CD4-positive, alpha-beta T cell treated with Interleukin-21 for 1 hour (primary cell): ENCODE results near the gene NR4A2.

Source experiments
- DNase-seq: peaks from one replicate; pipeline ENCODE4 v3.0.0-alpha.2; 2020

Gene NR4A2

DNA sequence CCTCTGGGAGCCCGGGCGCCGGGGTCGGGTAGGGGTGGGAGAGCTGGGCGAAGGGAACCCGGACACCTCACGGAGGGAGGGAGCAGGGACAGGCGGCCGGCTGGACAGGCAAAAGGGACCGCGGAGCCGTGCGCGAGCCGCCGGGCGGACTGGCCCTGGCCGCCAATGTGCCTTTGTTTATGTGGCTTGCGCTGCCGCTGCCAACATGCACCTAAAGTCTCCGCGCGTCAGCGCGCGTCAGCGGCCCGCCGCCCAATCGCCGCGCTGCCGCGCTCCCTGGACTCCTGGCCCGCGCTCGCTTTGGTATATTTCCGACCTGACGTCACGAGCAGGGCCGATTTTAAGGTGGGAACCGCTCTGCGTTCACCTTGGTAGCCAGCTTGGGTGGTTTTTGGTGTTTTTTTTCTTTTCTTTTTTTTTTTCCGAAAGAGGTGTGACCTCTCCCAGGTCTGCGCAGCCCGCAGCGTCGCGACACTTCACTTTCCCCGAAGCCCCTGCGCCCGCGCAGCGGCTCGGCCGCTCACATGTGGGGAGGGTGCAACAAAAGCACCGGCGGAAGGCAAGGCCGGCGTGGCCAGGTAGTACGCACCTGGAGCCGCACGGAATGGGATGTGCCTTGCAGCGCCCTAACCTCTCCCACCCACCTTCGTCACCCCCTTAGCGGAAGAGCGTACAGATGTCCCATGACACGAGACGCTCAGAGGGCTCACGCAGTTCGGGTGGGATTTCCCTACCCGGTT lies at the start of gene NR4A2:
NR4A2 (minus strand) TSS at position 188 of the 740 bp plus-strand sequence. CDS start 2,535 bp downstream, outside the sequence.
- DNase-seq: peak; percentile 96

DNA sequence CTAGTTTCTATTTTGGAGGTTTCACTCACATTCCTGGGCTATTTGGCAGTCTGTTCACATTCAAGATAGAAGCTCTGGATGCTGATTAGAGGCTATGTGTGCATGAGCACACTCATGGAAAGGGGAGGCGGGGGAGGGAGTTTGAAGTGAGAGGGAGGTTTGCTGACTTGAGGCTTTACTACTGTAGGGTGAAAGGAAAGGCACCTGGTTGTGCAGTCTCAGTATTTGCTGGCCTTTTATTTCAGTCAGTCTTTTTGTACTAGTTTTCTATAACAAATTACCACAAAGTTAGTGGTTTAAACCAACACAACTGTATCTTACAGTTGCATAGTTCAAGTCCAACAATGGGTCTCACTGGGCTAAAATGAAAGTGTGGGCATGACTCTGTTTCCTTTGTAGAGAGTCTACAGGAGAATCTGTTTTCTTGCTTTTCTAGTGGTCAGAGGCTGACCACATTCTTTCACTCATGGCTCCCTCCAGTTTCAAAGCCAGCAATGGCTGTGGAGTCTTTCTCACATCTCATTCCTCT lies 47.7 kb upstream of the NR4A2 start:
- DNase-seq: no peak

DNA sequence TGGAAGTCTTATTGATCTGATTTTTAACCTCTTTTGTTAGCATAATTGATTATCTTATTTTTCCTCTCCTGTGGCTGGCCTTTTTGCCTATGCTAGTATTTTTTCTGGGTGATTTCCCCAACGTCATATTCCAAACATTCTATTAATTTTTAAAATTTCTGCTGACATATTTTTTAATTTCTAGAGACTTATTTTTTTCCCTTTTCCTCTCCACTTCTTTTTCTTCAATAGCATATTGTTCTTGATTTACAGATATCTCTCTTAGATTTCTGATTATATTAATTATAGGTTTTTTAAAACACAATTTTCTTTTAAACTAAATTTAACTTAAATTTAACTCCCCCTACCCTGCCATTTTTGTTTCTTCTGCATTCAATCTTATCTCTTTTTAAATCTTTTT lies 47.2 kb upstream of the NR4A2 start:
- no peak for DNase-seq

DNA sequence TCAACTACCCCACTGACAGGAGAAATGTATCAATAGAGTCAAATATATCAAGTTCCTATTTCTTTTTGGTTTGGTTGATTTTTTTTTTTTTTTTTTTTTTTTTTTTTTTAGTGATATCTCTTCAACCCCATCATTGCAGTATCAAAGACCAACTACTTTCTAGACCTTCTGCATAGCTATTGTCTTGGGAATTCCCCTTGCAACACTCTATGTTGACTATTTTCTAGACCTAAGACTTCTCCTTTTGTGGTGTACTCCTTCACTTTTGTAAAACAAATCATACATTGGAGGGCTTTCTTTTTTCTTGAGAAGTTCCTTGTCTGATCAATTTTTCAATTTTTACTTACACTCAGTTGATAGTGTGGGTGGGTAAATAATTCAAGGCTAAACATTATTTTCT lies 46.5 kb upstream of the NR4A2 start:
- DNase-seq: no peak

DNA sequence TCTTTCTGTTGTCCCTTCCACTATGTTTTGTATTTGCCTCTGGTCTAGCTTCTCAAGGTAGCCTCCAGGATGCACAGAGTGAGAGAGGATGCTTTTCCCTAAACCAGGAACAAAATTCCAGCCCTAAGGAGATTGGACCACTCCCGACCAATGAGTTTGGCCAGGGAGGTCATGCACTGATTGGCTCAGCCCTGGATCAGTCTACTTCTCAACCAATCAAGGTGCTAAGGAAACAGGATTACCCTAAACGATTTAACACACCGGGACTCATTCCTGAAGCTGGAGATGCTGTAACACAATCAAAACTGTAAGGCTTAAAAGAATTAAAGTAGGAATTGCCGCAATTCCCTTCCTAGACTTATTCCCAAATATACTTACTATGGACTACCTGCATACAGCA lies 34.2 kb upstream of the NR4A2 start:
- DNase-seq: no peak

DNA sequence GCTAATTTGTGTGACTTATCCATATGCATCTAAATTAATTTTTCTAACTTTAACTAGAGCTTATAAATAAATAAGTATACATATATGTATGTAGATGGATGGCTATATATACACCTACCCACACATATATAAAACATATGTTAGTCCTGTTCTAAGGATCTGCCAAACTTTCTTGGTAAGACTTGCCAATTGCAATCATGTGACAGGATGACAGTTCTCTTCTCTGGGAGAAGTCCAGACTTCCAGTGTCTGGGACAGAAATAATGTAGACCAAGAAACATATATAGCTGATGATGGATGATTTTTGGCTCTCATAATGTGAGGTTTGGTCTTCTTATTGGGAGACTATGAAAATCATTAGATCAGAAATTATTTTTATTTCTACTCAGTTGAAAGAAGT lies 30.6 kb upstream of the NR4A2 start:
- no peak for DNase-seq

DNA sequence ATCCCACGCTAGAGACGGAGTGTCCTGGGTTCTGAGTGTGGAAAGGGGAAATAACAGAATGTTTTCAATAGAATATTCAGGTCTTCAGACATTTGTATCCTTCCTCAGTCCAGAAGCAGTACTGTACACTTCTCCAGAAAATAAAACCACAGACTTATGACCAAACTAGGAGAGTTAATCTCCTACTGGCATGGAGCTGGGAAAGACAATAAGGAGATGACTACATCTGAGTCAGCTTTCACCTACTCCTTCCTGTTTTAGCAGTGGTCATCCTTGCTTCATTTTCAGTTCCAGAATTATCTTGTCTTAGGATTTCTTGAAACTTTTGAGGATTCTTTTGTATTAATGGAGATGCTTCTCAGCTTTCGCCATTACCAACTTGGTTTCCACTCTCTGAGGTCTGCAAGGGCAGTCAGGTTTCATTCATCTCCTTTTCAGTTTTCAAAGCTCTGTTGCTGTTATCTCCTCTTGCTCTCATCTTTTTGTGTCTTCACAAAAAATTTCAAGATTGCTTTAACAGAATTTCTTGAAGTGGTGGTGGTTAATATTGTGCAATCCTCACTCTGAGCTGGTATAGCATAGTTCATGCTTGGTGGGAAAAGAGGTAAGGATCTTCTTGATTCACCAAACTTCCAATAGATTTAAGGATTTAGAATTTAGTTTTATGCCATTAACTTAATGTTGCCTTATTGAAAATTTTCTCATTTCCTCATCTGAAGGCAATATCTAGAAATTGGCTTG lies 23.7 kb upstream of the NR4A2 start:
- DNase-seq: no peak

DNA sequence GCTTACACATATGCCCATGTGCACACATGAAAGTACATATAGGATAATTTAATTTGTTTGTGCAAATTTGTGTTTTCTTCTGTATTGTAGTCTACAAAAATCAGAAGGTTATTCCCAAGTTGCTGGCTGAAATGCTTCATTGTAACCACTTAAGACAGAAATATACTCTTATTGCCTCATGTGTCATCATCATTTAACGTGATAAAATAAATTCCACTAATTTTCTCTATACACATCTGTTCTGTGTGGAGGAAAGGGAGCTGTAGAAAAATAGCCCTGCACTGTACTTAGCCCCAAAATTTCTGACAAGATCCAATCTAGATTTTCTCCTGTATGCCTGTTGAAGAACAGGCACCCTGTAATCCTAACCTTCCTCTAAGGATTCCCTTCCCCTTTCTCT lies 20.4 kb upstream of the NR4A2 start:
- DNase-seq: no peak

DNA sequence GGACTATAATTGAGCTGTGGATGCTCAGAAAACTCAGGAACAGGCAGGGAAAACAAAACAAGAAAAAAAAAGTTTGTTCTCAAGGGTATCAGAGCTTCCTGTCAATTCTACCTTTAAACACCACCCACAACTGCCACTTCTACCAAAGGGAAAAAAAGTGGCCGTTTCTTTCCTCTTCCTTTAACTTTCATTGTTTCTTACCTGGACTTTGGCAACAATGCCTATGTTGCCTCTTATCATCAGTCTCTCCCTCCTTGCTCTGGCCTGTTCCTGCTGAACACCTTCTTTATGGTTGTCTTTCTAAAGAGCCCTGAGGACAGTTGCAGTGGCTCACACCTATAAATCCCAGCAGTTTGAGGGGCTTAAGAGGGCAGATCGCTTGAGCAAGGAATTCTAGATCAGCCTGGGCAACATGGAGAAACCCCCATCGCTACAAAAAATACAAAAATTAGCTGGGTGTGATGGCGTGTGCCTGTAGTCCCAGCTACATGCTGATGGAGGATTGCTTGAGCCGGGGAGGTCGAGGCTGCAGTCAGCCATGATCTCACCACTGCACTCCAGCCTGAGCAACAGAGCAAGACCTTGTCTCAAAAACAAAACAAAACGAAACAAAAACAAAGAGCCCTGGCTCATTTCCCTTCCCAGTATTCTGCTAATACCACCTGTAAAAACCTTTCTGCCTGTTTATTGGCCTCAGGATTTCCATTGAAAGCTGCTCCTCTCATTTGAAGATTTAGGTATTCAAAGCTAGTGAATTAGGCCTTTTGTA lies 18.0 kb upstream of the NR4A2 start:
- no peak for DNase-seq

DNA sequence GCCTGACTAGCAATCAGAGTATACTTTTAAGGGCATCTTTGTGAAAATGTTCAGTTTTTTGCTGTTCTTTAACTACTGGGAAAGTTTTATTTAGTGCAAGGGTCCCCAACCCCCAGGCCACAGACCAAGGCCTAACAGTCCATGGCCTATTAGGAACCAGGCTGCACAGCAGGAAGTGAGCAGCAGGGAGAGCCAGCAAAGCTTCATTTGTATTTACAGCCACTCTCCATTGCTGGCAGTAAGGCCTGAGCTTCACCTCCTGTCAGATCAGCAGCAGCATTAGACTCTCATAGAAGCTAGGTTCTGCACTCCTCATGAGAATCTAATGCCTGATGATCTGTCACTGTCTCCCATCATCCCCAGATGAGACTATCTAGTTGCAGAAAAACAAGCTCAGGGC lies 17.1 kb upstream of the NR4A2 start:
- no peak for DNase-seq

DNA sequence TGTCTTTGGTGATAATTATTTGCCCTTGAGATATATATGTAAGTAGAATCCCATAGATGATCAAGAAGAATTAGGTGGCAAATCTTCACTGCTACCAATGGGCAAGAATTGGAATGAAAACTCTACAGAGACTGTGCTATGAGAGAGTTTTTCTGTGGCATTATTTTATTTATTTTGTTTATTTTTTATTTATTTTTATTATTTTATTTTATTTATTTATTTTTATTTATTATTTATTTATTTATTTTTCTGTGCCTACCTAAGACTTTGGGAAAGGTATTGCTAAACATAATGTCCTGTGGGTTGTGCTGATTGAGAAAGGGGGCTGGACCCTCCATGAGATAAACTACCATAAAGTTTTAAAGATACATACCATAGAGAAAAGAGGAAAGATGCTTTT lies 16.6 kb upstream of the NR4A2 start:
- no peak for DNase-seq

DNA sequence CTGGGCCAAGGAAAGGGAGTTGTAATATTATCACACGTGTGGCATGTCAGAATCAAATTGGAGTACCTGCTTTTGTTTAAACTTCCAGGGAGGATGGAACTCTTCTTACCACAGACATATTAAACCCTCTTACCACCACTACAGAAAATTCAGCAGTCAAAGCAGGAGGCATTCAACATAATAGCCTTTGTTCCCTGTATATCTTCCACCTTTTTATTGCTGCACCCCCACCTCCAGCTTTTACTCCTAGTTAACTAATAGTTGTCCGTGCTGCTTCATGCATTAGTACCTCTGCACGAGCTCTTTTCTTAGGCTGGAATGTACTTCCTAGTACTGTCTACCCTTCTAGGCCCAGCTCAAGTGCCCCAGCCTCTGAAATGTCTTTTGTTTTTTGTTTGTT lies 14.9 kb upstream of the NR4A2 start:
- DNase-seq: no peak

DNA sequence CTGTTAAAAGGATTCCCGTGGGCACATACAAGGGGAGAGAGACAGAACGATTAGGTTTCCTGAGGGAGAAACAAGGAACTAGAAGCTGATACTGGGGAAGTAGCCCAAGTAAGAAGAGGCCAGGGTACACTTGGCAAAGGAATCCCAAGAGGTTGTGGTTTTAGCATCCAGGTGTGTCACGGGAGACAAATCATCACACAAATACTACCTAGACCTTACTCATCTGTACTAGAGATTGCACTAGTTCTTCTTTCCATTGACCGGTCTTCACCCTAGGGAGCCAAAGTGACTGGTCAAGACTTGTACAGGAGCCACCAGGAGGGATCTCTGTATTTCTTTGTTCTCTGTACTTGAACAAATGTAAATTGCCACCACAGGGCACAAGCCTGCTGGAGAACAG lies 14.2 kb upstream of the NR4A2 start:
- DNase-seq: no peak

DNA sequence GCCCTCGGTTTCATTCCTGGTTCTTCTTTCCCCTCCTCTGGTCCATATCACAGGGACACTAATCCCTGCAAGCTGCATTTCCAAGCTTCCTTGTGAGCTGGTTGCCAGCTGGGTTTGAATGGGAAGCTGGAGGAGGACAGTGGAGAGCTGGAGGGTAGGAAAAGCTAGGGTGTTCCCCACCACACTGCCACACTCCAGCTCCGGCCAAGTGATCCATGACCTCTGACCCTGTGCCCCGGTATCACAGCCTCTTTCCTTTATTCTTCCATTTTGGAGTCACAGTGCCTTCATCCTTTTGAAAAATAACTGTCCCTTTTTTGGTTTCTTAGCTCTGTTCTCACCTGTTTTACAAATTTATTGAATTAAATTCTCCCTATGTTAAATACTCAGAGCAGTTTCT lies 13.1 kb upstream of the NR4A2 start:
- no peak for DNase-seq

DNA sequence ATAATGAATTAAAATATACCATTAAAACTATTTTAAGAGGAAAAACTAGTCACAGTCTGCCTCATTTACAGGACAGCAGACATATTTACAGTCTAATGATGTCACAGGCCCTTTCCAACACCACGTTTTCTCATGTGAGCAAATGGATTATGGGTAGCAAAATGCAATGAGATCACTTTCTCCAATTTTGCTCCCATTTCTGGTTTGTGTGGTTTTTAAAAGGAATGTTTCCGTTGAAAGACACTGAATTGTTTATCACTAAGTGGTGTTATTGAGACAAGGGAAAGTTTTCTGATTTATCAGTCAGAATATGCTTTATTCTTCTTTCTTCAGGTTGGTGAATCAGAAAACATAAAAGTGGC lies 11.4 kb upstream of the NR4A2 start:
- no peak for DNase-seq

DNA sequence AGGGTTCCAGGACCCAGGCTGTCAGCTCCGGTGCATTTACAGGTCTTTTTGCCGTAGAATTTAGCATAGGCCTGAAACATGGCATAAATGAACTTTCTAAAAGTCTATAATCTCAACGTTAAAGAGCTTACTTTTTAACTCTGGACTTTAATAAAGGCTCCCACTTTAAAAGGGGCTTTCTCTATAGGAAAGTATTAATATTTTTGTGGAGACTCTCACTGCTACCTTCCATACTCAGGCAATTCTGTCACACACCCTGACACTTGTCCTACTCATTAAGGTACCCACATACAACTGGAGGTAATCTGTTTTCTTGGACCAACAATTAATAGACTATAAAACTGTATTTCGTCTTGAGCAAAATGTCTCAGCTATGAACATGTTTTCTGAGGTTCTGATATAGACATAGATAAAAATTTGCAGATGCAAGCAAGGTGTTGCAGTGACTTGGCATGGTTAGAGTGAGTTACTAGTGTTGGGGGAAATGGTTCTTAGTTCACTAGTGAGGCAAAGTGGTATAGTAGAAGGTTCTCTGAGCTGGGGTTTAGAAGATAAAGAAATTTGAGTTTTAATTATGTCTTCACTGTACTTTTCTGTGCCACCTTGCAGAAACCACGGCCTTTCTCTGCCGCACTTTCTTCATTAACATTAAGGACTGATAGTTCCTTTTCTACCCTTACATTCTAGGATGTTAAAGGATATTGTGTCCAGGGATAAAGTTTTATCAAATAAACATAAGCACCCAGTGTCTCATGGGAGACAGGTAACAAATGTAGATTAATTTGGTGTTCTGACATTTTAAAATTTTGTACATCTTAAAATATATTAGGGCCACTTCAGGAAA lies 10.8 kb upstream of the NR4A2 start:
- no peak for DNase-seq

DNA sequence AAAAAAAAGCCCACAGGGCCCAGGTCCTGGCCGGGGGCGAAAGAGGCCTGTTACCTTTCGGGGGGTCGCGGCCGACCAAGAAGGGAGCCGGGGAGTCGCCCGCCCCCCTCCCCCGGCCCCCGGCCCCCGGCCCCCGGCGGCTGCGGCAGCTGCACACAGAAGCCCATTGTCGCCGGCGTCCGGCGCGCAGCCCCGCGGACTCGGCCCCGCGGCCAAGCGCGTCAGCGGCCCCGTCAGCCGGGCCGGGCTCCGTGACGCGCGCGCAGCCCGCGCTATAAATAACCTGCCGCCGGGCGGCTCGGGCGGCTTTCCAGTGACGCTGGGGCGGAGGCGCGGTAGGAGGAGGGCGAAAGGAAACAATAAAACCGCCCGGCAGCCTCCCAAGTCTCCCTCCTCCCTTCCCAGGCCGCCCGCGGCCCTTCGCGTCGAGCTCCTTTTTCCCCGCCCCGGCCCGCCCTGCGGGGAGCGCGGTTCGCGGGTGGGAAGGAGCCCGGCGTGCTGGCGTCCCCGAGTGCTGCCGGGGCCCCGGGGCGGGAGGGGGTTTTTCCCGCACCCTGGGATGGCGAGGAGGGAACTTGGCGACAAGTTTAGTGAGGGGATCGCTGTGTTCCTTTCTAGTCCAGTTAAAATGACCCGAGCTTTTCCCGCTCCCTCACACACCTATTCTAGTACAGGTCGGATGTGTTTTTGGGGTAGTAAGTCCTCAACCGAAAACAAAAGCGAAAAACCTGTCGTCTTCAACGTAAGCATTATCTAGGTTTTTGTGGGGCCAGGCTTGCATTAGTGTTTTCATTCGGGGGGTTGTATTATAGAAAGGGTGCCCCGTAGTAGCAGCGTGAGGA lies 10.0 kb upstream of the NR4A2 start:
- peak; percentile 94 for DNase-seq

DNA sequence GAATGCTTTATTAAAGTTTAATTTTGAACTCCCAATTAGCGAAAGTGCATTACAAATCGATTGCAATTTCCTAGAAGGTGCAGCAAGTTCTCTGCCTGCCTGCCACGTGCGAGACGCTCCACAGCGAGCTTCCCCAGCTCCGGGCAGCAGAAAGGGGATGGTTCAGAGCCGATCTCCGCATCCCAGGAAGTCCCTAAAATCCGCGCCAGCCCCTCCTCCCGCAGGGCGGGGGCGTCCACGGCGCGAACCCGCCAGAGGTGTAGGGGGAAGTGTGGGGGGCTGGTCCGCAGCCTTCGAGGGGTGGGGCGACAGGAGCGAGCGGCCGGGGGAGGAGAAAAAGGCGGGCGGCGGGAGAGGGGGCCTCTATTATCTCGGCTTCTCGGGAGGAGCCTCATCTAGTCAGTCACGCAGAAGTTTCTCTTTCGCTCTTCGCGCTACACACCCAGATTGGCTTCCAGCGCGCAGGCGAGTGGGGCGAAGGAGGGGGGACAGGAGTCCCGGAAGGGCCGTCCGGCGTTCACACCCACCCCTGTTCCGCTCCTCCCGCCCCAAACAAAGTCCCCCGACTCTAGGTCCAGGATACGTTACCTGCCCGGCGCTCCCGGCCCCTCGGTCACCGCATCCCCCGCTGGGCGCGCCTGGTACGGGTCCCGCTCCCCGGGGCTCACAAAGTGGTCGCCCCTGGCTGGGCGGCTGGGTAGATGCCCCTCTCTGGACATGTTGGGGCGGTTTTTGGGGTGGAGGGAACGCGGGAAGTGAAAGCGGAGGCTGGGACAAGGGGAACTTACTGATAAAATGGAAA lies 9.1 kb upstream of the NR4A2 start:
- peak; percentile 93 for DNase-seq

DNA sequence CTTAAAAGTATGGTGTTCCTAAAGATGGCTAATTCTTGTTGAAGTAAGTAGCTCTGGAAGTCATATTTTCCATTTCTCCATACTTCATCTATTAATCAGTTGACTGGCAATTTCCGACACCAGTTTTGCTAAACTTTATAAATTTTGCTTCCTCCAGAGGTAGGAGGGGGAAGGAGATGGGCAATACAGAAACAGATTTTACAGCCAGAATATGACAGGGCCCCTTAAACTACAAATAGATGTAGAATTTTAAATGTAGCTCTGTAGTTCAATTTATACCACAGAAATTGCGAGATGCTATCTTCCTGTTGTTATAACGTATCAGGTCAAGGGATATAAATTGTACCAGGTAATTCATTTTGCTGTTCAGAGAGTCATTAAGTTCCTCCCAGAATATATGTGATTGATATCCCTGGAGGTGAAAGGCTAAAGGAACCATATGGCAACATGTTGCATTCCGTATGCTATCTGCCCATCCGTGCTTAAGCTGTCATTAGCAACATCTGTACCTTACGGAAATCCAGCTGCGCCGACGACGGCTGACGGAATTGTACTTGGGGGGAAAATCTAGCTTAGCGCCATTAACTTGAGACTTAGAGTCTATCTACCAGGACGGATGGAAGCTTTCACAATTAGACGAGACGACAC lies 8.4 kb upstream of the NR4A2 start:
- no peak for DNase-seq

DNA sequence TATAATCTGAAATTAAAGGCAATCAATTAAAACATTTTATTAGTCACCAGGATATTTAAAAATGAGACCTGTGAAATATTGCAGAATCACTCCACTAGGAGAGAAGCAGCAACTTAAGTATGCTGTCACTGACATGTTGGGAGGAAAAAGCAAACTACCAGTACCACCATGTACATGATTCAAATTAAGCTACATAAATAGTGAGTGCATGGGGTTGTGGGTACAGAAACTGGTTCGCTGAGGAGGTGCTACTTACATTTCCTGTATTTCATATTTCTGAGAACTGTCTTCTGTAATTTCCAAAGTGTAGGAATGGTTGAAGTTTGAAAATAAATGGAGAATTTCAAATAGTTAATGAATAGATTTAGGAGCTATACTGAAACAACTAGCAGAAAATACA lies 7.9 kb upstream of the NR4A2 start:
- DNase-seq: no peak
